ENCODE data around the gene SWSAP1. TPM values are rescaled to one million over a fixed set of nuclear protein-coding genes. Genes with fewer than 3 reads are reported as not detected.

The SWSAP1 gene
- total and polyA plus RNA-seq, 2 of the 8 experiments (the other 6 are each of a cell fraction or from before 2014, with no cell fraction given), result 3.1 to 5.2 TPM

DNA sequence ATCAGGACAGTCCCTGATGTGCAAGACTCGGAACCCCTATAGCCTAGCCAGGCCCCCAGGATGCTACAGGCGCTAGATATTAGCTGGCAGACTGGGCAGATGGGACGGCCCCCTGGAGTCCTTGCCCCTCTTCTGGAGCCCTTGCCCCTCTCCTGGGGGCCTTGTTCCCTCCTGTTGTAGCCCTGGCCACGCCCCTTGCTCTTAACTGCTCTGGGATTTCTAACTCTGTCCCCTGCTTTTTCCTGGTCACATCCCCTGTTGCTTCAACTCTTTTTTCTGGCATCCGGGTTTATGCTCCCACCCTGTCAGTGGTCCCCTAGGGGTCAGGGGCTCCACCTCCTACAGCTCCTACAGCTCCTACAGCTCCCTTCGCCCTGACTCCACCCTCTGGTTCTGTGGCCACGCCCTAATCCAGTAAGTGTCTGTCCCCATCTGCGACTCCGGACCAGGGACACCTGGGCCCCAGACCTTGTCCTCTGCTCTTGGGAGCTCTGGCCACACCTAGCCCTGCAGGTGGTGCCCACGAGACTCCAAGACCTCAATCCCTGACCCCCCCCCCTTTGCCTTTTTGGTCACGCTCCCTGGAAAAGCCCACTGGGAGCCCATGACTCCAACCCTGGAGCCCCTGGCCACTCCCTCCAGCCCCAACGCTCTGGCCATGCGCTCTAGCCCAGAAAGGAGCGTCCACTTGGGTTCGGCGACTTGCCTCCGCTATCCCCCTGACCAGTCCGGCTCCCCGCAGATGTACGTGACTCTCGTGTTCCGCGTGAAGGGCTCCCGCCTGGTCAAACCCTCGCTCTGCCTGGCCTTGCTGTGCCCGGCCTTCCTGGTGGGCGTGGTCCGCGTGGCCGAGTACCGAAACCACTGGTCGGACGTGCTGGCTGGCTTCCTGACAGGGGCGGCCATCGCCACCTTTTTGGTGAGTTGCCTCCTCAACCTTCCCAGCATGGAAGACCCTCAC, 12.4 kb upstream of the SWSAP1 start:
- Histone ChIP-seq H3K79me2 (ENCODE audit: control insufficient read depth in 1 of 2, insufficient read depth in 2 of 2, low read length in 2 of 2) (no peaks in the 10 kb centered on the region), H3K56ac (replicated peaks; ENCODE audit: insufficient read length, low read depth, low read length) (no peak overlapping the region), H2BK15ac (ENCODE audit: low read length) (peak overlapping the region; percentile 61; the same call in 1 of the 2 replicates), H4K91ac (replicated peaks; ENCODE audit: insufficient read length, low read length) (no peak overlapping the region), H2BK120ac (replicated peaks; ENCODE audit: low read depth, low read length) (no peak overlapping the region), H4K20me1 (replicated peaks in 1 of 2; ENCODE audit: control insufficient read depth in 1 of 2, insufficient read depth in 2 of 2, low read length in 2 of 2) (no peaks in the 10 kb centered on the region), H3K18ac (ENCODE audit: extremely low read depth, low read length) (peak overlapping the region; percentile 60), H3K4me3 (ENCODE audit: extremely low read depth in 1 of 4, insufficient read depth in 2 of 4, low read depth in 3 of 4, low read length in 4 of 4) (peak overlapping the region; percentile 46 to 62 (median 56)), H3K79me1 (ENCODE audit: low read depth, low read length) (no peaks in the 10 kb centered on the region), H2BK12ac (ENCODE audit: low read depth, low read length) (peak overlapping the region; percentile 84), H3K36me3 (ENCODE audit: control insufficient read depth in 2 of 4, insufficient read depth in 4 of 4, low read length in 3 of 4) (no peaks in the 10 kb centered on the region), H3K14ac (ENCODE audit: insufficient read length) (no peak overlapping the region), H4K5ac (ENCODE audit: insufficient read length, low read depth, low read length) (no peak overlapping the region), H3K4ac (replicated peaks; ENCODE audit: insufficient read length, low read depth, low read length) (no peak overlapping the region), H2AK5ac (ENCODE audit: low read depth, low read length) (no peak overlapping the region), H3K9ac (replicated peaks in 1 of 4; ENCODE audit: extremely low read depth in 1 of 4, low read depth in 3 of 4, low read length in 3 of 4) (0 out of 7 replicates have a peak overlapping the region, but pooled peaks of 1 of the 4 experiments have one; percentile 13), H3K27me3 (replicated peaks in 1 of 4; ENCODE audit: control insufficient read depth in 3 of 4, extremely low read depth in 1 of 4, insufficient read depth in 3 of 4, low read length in 3 of 4) (peaks cover 0 to 4% (median 2%) of the 10 kb centered on the region in 4 experiments; a peak in 3 of 7 replicates), H3K23ac (ENCODE audit: insufficient read length) (no peak overlapping the region), H3K9me3 (ENCODE audit: insufficient read depth in 2 of 2, low read depth in 1 of 2, low read length in 1 of 2) (no peaks in the 10 kb centered on the region), H3K23me2 (ENCODE audit: low read depth, low read length) (peaks cover 10% of the 10 kb centered on the region; the same call in 1 of the 2 replicates), H2AFZ (ENCODE audit: low read length) (0 out of 2 replicates have a peak overlapping the region, but pooled peaks have one; percentile 43), H3K4me1 (replicated peaks in 1 of 4; ENCODE audit: control insufficient read depth in 3 of 4, insufficient read depth in 4 of 4, low read length in 3 of 4) (peaks cover 0 to 7% (median 5%) of the 10 kb centered on the region in 4 experiments), H3K4me2 (ENCODE audit: insufficient read depth in 1 of 2, low read depth in 2 of 2, low read length in 2 of 2) (peak overlapping the region; percentile 92 to 96), H2BK5ac (ENCODE audit: low read depth, low read length) (no peak overlapping the region), H3K27ac (ENCODE audit: low read depth, low read length) (no peak overlapping the region), H4K8ac (ENCODE audit: extremely low read depth, insufficient read depth, low read length) (peak overlapping the region; percentile 54; the same call in 1 of the 2 replicates), H2BK20ac (ENCODE audit: low read length) (0 out of 2 replicates have a peak overlapping the region, but pooled peaks have one; percentile 10)
- WGBS, 2 experiments (ENCODE audit: extremely low coverage in 1 of 2, insufficient coverage in 1 of 2, insufficient read length in 1 of 2, insufficient replicate concordance in 2 of 2, low coverage in 1 of 2, low lambda C conversion rate in 2 of 2, missing lambda C conversion rate in 1 of 2), result 41% methylated on average over 35 of the region's 35 CpGs; no CpG with 5 or more reads in 1 of the 2 experiments
- CTCF ChIA-PET (ENCODE audit: partially characterized antibody), result interaction anchor here (1.1 to 2.8 kb wide), 9 partner anchors 13 to 120 kb away, joined by 3 to 26 read pairs (median 4); partner anchors contain the start of genes CCDC159, ODAD3, PRKCSH and SWSAP1
- POLR2A ChIA-PET (ENCODE audit: partially characterized antibody), result interaction anchor here (0.5 to 3.1 kb wide), 14 partner anchors 10 to 273 kb away, joined by 3 to 34 read pairs (median 4); partner anchors contain the start of genes EPOR, LDLR, RGL3 and SWSAP1
- DNase-seq (ENCODE audit: low read depth in 1 of 2, low spot score in 2 of 2) (no peak), FAIRE-seq (no peak)
- no peak for TF ChIP-seq TCF12 (IDR thresholded peaks at IDR 0.05; ENCODE audit: low read depth, low read length)
- TF ChIP-seq CBX5 (IDR thresholded peaks at IDR 0.05; ENCODE audit: low read depth, low read length), result no peak
- TF ChIP-seq RNF2 (IDR thresholded peaks at IDR 0.05; ENCODE audit: borderline replicate concordance, low read depth, low read length, missing control alignments, poor library complexity, severe bottlenecking), result no peak
- TF ChIP-seq KDM4A (IDR thresholded peaks at IDR 0.05; ENCODE audit: low read depth, low read length, severe bottlenecking), result peak; percentile 7
- TF ChIP-seq, protein P1, sequence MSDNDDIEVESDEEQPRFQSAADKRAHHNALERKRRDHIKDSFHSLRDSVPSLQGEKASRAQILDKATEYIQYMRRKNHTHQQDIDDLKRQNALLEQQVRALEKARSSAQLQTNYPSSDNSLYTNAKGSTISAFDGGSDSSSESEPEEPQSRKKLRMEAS (IDR thresholded peaks at IDR 0.05), result peak; percentile 11; the same call in 1 of the 2 replicates
- TF ChIP-seq YY1 (IDR thresholded peaks at IDR 0.05; ENCODE audit: low read depth, low read length), result no peak
- TF ChIP-seq KDM5A (IDR thresholded peaks at IDR 0.05; ENCODE audit: low read length), result no peak
- TF ChIP-seq CTBP2 (IDR thresholded peaks at IDR 0.05; ENCODE audit: borderline replicate concordance, insufficient read depth, insufficient read length, low read length), result no peak
- TF ChIP-seq SUZ12 (IDR thresholded peaks at IDR 0.05; ENCODE audit: low read length), result no peak
